Smooth muscle cell (in vitro differentiated cells): ENCODE measurements around the gene SIPA1L3. TPM values are rescaled to one million over a fixed set of nuclear protein-coding genes. Genes with fewer than 3 reads are reported as not detected.

ENCODE experiments used
- DNase-seq: peaks from one replicate; lab custom pipeline; 2025; ENCODE audit not compliant: unreplicated experiment; lab: John Stamatoyannopoulos, UW
- H2AFZ ChIP-seq: fragments of 200-600 bp; sonication (generic); 2 replicates; pipeline ENCODE4 v1.6.0; 2016; ENCODE audit warnings: antibody characterized with exemption, low read depth, mild to moderate bottlenecking
- H3F3A ChIP-seq: fragments of 200-600 bp; sonication (generic); 2 replicates; pipeline ENCODE4 v1.6.0; 2017; ENCODE audit warnings: antibody characterized with exemption, low read depth
- H3K27ac ChIP-seq: fragments of 200-600 bp; sonication (generic); 2 replicates; pipeline ENCODE4 v1.5.1; 2016; ENCODE audit warnings: low read depth, mild to moderate bottlenecking
- H3K27me3 ChIP-seq: fragments of 200-600 bp; sonication (generic); 2 replicates; pipeline ENCODE4 v1.6.1; 2016; ENCODE audit warnings: low read depth, mild to moderate bottlenecking
- H3K36me3 ChIP-seq: fragments of 200-600 bp; sonication (generic); 2 replicates; pipeline ENCODE4 v1.5.1; 2016; ENCODE audit warnings: low read depth
- H3K4me1 ChIP-seq: fragments of 200-600 bp; sonication (generic); 2 replicates; pipeline ENCODE4 v1.5.1; 2016; ENCODE audit warnings: low read depth
- H3K4me2 ChIP-seq: fragments of 200-600 bp; sonication (generic); 2 replicates; pipeline ENCODE4 v1.6.0; 2016; ENCODE audit warnings: mild to moderate bottlenecking
- H3K4me3 ChIP-seq: fragments of 200-600 bp; sonication (generic); 2 replicates; pipeline ENCODE4 v1.5.1; 2016; ENCODE audit warnings: mild to moderate bottlenecking
- H3K79me2 ChIP-seq: fragments of 200-600 bp; sonication (generic); 2 replicates; pipeline ENCODE4 v1.6.0; 2016; ENCODE audit warnings: low read depth, mild to moderate bottlenecking
- H3K9ac ChIP-seq: fragments of 200-600 bp; sonication (generic); 2 replicates; pipeline ENCODE4 v1.6.0; 2016; ENCODE audit warnings: low read depth
- H3K9me3 ChIP-seq: fragments of 200-600 bp; sonication (generic); replicated peaks from 2 replicates; pipeline ENCODE4 v1.5.1; 2016; ENCODE audit warnings: low read depth
- H4K20me1 ChIP-seq: fragments of 200-600 bp; sonication (generic); 2 replicates; pipeline ENCODE4 v1.6.0; 2016; ENCODE audit warnings: low read depth
- WGBS: methylation state at CpG from one replicate; pipeline ENCODE4 v1.1.7; 2016; ENCODE audit warnings: low lambda C conversion rate; 5-methylcytosine and 5-hydroxymethylcytosine counted together
- polyA plus RNA-seq: library from polyadenylated mRNA; unstranded; fragments of >200 nt; fragmentation: Nextera tagmentation; extraction: Ambion mirVana; gene quantifications from 2 replicates; pipeline ENCODE4 v1.2.1, GENCODE V29; 2016
- total RNA-seq: library from RNA; depleted of rRNA; stranded (reverse); fragments of >200 nt; gene quantifications from 2 replicates; pipeline ENCODE4 v1.2.3, GENCODE V29; 2014
- TF ChIP-seq, protein P1 (sequence below): fragments of 200-600 bp; sonication (generic); IDR thresholded peaks from 2 replicates; pipeline ENCODE4 v1.5.1; 2017; ENCODE audit warnings: borderline replicate concordance, mild to moderate bottlenecking, antibody characterized with exemption; ENCODE audit not compliant: insufficient read depth, poor library complexity, severe bottlenecking

The SIPA1L3 gene
- total and polyA plus RNA-seq, 2 experiments from 2014 or later, result 6.5 to 7.6 TPM

DNA sequence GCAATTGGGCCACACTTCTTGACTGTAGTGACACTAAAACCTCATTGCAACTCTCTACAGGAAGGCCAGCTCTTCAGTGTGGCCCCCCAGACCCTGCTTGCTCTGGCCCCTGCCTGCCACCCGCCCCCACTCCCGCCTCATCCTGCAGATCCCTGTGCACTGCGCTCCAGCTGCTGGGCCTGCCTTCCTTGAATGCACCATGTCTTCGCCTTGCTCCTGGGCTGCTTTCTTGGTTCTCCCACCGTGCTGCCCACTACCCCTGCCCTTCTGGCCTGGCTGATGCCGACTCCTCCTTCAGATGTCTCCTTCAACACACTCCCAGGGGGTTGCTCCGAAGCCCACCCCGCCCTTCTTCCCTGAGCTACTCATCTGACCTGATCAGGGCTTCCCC, 98.2 kb downstream of the SIPA1L3 start:
- Histone ChIP-seq H3F3A (peaks cover 14% of the 10 kb centered on the region), H3K9ac (no peak overlapping the region), H3K4me2 (peak overlapping the region; percentile 41), H3K27ac (peak overlapping the region; percentile 85), H3K27me3 (no peaks in the 10 kb centered on the region), H3K9me3 (no peaks in the 10 kb centered on the region), H3K4me1 (peaks cover 25% of the 10 kb centered on the region), H4K20me1 (no peaks in the 10 kb centered on the region), H3K4me3 (no peak overlapping the region), H3K36me3 (no peaks in the 10 kb centered on the region), H2AFZ (no peak overlapping the region), H3K79me2 (no peaks in the 10 kb centered on the region)
- no peak for DNase-seq
- 78% methylated on average over 7 of the region's 8 CpGs for WGBS
- TF ChIP-seq, protein P1, sequence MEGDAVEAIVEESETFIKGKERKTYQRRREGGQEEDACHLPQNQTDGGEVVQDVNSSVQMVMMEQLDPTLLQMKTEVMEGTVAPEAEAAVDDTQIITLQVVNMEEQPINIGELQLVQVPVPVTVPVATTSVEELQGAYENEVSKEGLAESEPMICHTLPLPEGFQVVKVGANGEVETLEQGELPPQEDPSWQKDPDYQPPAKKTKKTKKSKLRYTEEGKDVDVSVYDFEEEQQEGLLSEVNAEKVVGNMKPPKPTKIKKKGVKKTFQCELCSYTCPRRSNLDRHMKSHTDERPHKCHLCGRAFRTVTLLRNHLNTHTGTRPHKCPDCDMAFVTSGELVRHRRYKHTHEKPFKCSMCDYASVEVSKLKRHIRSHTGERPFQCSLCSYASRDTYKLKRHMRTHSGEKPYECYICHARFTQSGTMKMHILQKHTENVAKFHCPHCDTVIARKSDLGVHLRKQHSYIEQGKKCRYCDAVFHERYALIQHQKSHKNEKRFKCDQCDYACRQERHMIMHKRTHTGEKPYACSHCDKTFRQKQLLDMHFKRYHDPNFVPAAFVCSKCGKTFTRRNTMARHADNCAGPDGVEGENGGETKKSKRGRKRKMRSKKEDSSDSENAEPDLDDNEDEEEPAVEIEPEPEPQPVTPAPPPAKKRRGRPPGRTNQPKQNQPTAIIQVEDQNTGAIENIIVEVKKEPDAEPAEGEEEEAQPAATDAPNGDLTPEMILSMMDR, result no peak

DNA sequence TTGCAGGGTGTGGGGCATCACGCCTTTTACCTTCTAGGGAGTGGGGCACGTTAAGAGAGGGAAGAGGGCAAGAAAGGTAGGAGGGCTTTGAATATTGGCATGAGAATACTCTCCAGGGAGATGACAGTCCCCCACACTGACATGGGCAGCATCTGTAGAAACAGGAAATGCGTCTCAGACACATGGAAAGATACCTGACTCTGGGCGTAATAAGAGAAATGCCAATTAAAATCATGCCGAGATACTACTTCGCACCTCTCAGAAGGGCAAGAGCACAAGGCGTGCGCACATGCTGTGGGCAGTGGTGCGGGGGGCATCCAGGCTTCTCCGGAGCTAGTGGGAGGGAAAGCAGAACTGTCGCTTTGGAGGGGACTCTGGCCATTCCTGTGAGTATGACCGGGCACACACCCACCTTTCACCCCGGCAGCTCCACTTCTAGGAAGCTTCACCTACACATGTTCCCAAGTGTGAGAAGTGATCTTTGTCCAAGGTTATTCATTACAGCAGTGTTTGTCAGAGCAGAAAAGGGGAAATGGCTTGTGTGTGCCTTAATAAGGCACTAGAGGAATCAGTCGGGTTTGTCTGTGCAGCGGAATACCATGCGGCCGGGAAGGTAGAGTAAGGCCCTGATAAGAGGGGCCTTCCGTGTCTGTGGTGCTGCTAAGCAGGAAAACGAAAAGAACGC, 99.5 kb downstream of the SIPA1L3 start:
- Histone ChIP-seq H3K4me1 (peaks cover 25% of the 10 kb centered on the region), H3K9ac (no peak overlapping the region), H3K27ac (no peak overlapping the region)

DNA sequence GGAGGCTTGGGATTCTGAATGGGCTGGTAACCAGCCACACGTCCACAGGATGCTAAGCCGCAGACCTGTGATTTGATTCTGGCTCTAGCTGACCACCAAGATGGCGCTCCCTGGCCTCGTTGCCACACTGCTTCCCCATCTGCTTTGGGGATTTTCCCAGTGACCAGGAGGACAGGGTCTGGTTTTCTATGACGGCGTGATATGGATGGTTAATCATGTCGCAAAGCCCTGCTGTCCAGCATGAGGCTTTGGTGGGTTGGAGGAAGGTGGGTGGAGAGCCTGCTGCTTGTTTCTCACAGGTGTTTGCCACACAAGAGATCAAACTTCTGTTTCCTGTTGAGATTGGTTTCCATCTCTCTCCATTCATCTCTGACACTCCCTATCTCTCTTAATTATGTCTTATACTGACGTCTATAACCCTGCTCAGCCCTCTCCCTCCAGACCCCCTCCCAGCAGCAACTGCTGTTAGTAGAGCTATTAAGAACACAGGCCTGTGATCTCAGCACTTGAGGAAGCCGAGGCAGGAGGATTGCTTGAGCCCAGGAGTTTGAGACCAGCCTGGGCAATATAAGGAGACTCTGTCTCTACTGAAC, 102.7 kb downstream of the SIPA1L3 start:
- H3K36me3 ChIP-seq, result no peaks in the 10 kb centered on the region
- H4K20me1 ChIP-seq, result no peaks in the 10 kb centered on the region
- H3K27me3 ChIP-seq, result no peaks in the 10 kb centered on the region
- H3K9me3 ChIP-seq, result no peaks in the 10 kb centered on the region
- TF ChIP-seq, protein P1, result no peak
- H3F3A ChIP-seq, result no peaks in the 10 kb centered on the region
- no peak overlapping the region for H3K4me2 ChIP-seq
- H2AFZ ChIP-seq, result no peak overlapping the region
- WGBS, result 93% methylated on average over 9 of the region's 9 CpGs
- no peak overlapping the region for H3K27ac ChIP-seq
- DNase-seq, result no peak
- peaks cover 9% of the 10 kb centered on the region for H3K4me1 ChIP-seq
- no peak overlapping the region for H3K4me3 ChIP-seq
- H3K9ac ChIP-seq, result no peak overlapping the region
- H3K79me2 ChIP-seq, result no peaks in the 10 kb centered on the region

More for the DNA sequence above, 99.5 kb downstream of the SIPA1L3 start:
- H3K79me2 ChIP-seq, result no peaks in the 10 kb centered on the region
- TF ChIP-seq, protein P1, result no peak
- no peaks in the 10 kb centered on the region for H3K36me3 ChIP-seq
- H3K27me3 ChIP-seq, result no peaks in the 10 kb centered on the region
- peaks cover 14% of the 10 kb centered on the region for H3F3A ChIP-seq
- no peaks in the 10 kb centered on the region for H3K9me3 ChIP-seq
- 94% methylated on average over 20 of the region's 20 CpGs for WGBS
- no peak overlapping the region for H3K4me3 ChIP-seq
- DNase-seq, result no peak
- H2AFZ ChIP-seq, result no peak overlapping the region
- H3K4me2 ChIP-seq, result no peak overlapping the region
- no peaks in the 10 kb centered on the region for H4K20me1 ChIP-seq

DNA sequence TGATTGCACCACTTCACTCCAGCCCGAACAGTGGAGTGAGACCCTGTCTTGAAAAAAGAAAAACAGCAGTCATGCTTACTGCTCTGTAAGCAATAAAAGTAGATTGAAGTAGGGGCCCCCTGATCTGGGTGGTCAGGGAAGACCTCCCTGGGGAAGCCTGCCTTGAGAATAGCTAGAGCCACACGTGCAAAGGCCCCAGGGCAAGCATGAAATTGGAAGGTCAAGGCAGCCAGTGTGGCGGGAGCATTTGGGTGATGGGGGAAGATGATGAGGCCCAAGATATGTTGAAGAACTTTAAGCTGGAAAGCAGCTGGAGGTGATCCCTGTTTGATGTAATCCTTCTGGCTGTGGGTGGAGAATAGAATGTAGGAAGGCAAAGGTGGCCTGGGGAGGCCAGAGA, 104.4 kb downstream of the SIPA1L3 start:
- H2AFZ ChIP-seq, result no peak overlapping the region
- H3K79me2 ChIP-seq, result no peaks in the 10 kb centered on the region
- no peaks in the 10 kb centered on the region for H3F3A ChIP-seq
- DNase-seq, result no peak
- TF ChIP-seq, protein P1, result no peak
- no peak overlapping the region for H3K9ac ChIP-seq
- no peak overlapping the region for H3K4me2 ChIP-seq
- no peaks in the 10 kb centered on the region for H3K27me3 ChIP-seq
- no peaks in the 10 kb centered on the region for H3K4me1 ChIP-seq
- no peaks in the 10 kb centered on the region for H4K20me1 ChIP-seq
- no peaks in the 10 kb centered on the region for H3K36me3 ChIP-seq
- 92% methylated on average over 3 of the region's 3 CpGs for WGBS
- no peaks in the 10 kb centered on the region for H3K9me3 ChIP-seq
- no peak overlapping the region for H3K4me3 ChIP-seq
- no peak overlapping the region for H3K27ac ChIP-seq
